Heart right ventricle (tissue), 16 donors: Measurements from ENCODE around the gene TNFAIP8. TPM values are rescaled to one million over a fixed set of nuclear protein-coding genes. Genes with fewer than 3 reads are reported as not detected.

Experiments used
- ATAC-seq, 8 donors: fragments of 200-7000 bp; cut with Tn5 transposase; one replicate each; pipeline ENCODE4 v1.9.1; 2020; ENCODE audit warnings: mild to moderate bottlenecking in 8 of 8, moderate library complexity in 8 of 8, moderate number of reproducible peaks in 1 of 8
- DNase-seq, 2 donors: peaks; one replicate each; pipeline ENCODE4 v3.0.0-alpha.2; 2020
- H3K27ac ChIP-seq, 10 donors: fragments of 200-600 bp; sonication (generic) in 2 of 10; one replicate each; pipeline versions ENCODE4 v1.5.0 to v1.8.0; 2020 to 2022; ENCODE audit warnings: mild to moderate bottlenecking in 3 of 10
- H3K27me3 ChIP-seq, 7 donors: fragments of 200-600 bp; one replicate each; pipeline ENCODE4 v1.8.0; 2021 to 2022; ENCODE audit warnings: mild to moderate bottlenecking in 2 of 7
- H3K36me3 ChIP-seq, 9 donors: fragments of 200-600 bp; sonication (generic) in 1 of 9; one replicate each; pipeline versions ENCODE4 v1.5.0 to v1.8.0; 2020 to 2022; ENCODE audit warnings: mild to moderate bottlenecking in 2 of 9
- H3K4me1 ChIP-seq, 9 donors: fragments of 200-600 bp; sonication (generic) in 1 of 9; one replicate each; pipeline versions ENCODE4 v1.5.0 to v1.8.0; 2020 to 2022; ENCODE audit warnings: mild to moderate bottlenecking in 4 of 9
- H3K4me3 ChIP-seq, 10 donors: fragments of 200-600 bp; sonication (generic) in 2 of 10; one replicate each; pipeline versions ENCODE4 v1.5.0 to v1.8.0; 2020 to 2022; ENCODE audit warnings: mild to moderate bottlenecking in 7 of 10, moderate library complexity in 2 of 10
- H3K9me3 ChIP-seq, 11 donors: fragments of 200-600 bp in 10 of 11; sonication (generic) in 2 of 11; one replicate each; pipeline versions ENCODE4 v1.5.0 to v1.8.0; 2013 to 2022; ENCODE audit warnings: mild to moderate bottlenecking in 2 of 11, control low read depth in 1 of 11, moderate library complexity in 1 of 11
- WGBS, 2 donors: extraction: QIAGEN DNeasy Blood & Tissue Kit; methylation state at CpG; one replicate each; pipeline ENCODE4 v1.1.7; 2013; ENCODE audit warnings: inconsistent platforms in 1 of 2; 5-methylcytosine and 5-hydroxymethylcytosine counted together
- intact Hi-C, 10 donors: fragments of 100-400 bp; cut with DNase I; formaldehyde crosslinking; loops; one replicate each; pipeline versions ENCODE4 v1.11.1 to v1.14.2; 2022
- polyA plus RNA-seq, 2 donors: library from polyadenylated mRNA; stranded (reverse); fragments of 200-250 nt; gene quantifications; one replicate each; pipeline ENCODE4 v1.2.3, GENCODE V29; 2013
- total RNA-seq, 10 donors: library from RNA; stranded (reverse); fragmentation: NEBNext Ultra II Directional in 3 of 10; extraction: Animal tissue kit (Norgen Biotek cat#: 25700) in 3 of 10; gene quantifications; one replicate each; pipeline versions ENCODE4 v1.2.1 to v1.2.4, GENCODE V29; 2021 to 2023
- TF ChIP-seq, protein P1 (sequence below), 9 donors: fragments of 200-600 bp; sonication (generic) in 2 of 9; IDR thresholded peaks; one replicate each; pipeline versions ENCODE4 v1.5.0 to v1.8.0; 2021 to 2022; ENCODE audit warnings: antibody characterized with exemption in 9 of 9, mild to moderate bottlenecking in 5 of 9, moderate library complexity in 1 of 9
- donor health status: Arrhythmogenic right ventricular cardiomyopathy.
- donor health status: ischemic (EF 13 %, LVEDD 7.1; RV severe dilation, severe dysfunction).
- donor health status: healthy with polysubstance abuse.
- donor health status: DM: no; HTN: yes; CAD: no.
- donor health status: DM: no; HTN: no; CAD: no.
- donor health status: ischemic (EF 25% LVEDD 6.9; RV normal size, moderate dysfunction).
- donor health status: ischemic (EF 25% LVEDD 5.7; RV mildly dilated, moderate dysfunction).
- donor health status: healthy.
- donor health status: DM: yes; HTN: yes; CAD: no.
- donor health status: Ischemic cardiomyopathy.
- donor health status: ischemic (EF 35%, LVEDD 5.7; RV mildly dilated, moderate dysfunction).
- donor health status: nonischemic (EF 11% LVEDD 7.7; RV severe dilation, severe dysfunction).
- donor health status: DM: yes; HTN: yes; CAD: no.
- donor health status: PGD.
- donor health status: ischemic (EF 29% LVEDD 5.4; RV normal size, mild dysfunction).
- donor health status: nonischemic (EF 23%, LVEDD 6.1; RV moderate dilation, normal function).

The TNFAIP8 gene
- total and polyA plus RNA-seq, 12 donors, result 3.3 to 30.8 (median 8.7) TPM

- Histone ChIP-seq H3K9me3 (no peaks in the 10 kb centered on the region), H3K27me3 (no peaks in the 10 kb centered on the region), H3K4me3 (peak overlapping the region in 5 of 10 donors; percentile 9 to 48 (median 42)), H3K27ac (peak overlapping the region in 3 of 10 donors; percentile 0 to 84 (median 12)), H3K4me1 (peaks cover 0 to 99% (median 14%) of the 10 kb centered on the region in 9 donors), H3K36me3 (no peaks in the 10 kb centered on the region)
- intact Hi-C loops, result loop anchor here in 4 of 10 donors (10.0 kb wide), 3 partner anchors 58 to 348 kb away; partner anchors contain the start of gene DTWD2 (in 1 of the 4)
- TF ChIP-seq, protein P1, sequence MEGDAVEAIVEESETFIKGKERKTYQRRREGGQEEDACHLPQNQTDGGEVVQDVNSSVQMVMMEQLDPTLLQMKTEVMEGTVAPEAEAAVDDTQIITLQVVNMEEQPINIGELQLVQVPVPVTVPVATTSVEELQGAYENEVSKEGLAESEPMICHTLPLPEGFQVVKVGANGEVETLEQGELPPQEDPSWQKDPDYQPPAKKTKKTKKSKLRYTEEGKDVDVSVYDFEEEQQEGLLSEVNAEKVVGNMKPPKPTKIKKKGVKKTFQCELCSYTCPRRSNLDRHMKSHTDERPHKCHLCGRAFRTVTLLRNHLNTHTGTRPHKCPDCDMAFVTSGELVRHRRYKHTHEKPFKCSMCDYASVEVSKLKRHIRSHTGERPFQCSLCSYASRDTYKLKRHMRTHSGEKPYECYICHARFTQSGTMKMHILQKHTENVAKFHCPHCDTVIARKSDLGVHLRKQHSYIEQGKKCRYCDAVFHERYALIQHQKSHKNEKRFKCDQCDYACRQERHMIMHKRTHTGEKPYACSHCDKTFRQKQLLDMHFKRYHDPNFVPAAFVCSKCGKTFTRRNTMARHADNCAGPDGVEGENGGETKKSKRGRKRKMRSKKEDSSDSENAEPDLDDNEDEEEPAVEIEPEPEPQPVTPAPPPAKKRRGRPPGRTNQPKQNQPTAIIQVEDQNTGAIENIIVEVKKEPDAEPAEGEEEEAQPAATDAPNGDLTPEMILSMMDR (IDR thresholded peaks at IDR 0.05), result no peak
- 41 to 58% methylated on average over 4 of the region's 4 CpGs for WGBS, 2 donors
- no peak for ATAC-seq
- no peak for DNase-seq
Observed at GRCh38 chr5:119332978-119333401, 22.8 kb upstream of the TNFAIP8 start.

DNA sequence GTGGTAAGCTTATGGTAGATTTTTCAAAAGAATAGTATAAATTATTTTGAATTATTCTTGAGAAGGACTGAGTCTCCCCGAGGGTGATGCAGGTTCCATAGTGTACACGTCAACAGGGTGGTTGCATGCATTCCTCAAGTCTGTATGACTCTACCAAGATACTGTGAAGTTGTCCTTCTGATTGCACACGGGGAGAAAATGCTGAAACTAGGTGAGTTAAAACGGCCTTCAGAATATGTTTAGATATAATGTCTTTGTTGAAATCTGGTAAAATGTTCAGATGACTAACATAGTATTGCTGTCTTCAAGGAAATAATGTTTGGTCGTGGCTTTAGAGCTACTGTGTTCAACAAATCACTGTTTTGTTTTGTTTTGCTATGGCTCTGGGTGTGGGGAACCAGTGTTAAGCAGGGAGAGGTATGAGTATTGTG lies 22.4 kb upstream of the TNFAIP8 start:
- 48 to 61% methylated on average over 5 of the region's 5 CpGs for WGBS, 2 donors
- no peak for ATAC-seq
- H3K4me3 ChIP-seq, result peak overlapping the region in 6 of 10 donors; percentile 9 to 48 (median 42)

GRCh38 chr5:119335261-119335677 lies 20.6 kb upstream of the TNFAIP8 start:
- Histone ChIP-seq H3K4me3 (peak overlapping the region in 5 of 10 donors; percentile 41 to 51 (median 43)), H3K27me3 (no peaks in the 10 kb centered on the region), H3K27ac (peak overlapping the region in 3 of 10 donors; percentile 61 to 84 (median 64)), H3K4me1 (peaks cover 0 to 98% (median 11%) of the 10 kb centered on the region in 9 donors), H3K36me3 (no peaks in the 10 kb centered on the region), H3K9me3 (no peaks in the 10 kb centered on the region)
- WGBS, 2 donors, result 72 to 76% methylated on average over 4 of the region's 4 CpGs
- peak in 3 of 8 donors; percentile 5 to 17 (median 13) for ATAC-seq
- TF ChIP-seq, protein P1 (IDR thresholded peaks at IDR 0.05), result peak in 1 of 9 donors; percentile 16
- no peak for DNase-seq
- intact Hi-C loops, result loop anchor here in 7 of 10 donors (2.0 to 10.0 kb wide), 8 partner anchors 52 to 350 kb away; partner anchors contain the start of gene DTWD2 (in 4 of the 7)

More for the DNA sequence above, 22.4 kb upstream of the TNFAIP8 start:
- no peak for DNase-seq
- Histone ChIP-seq H3K4me1 (peaks cover 0 to 98% (median 14%) of the 10 kb centered on the region in 9 donors), H3K27ac (peak overlapping the region in 4 of 10 donors; percentile 0 to 84 (median 12)), H3K36me3 (no peaks in the 10 kb centered on the region), H3K9me3 (no peaks in the 10 kb centered on the region), H3K27me3 (no peaks in the 10 kb centered on the region)
- intact Hi-C loops, result loop anchor here in 4 of 10 donors (10.0 kb wide), 3 partner anchors 59 to 349 kb away; partner anchors contain the start of gene DTWD2 (in 1 of the 4)
- TF ChIP-seq, protein P1 (IDR thresholded peaks at IDR 0.05), result no peak

- no peaks in the 10 kb centered on the region for H3K27me3 ChIP-seq
- H3K4me3 ChIP-seq, result no peak overlapping the region
- H3K27ac ChIP-seq, result peak overlapping the region in 6 of 10 donors; percentile 18 to 84 (median 47)
- ATAC-seq (no peak), DNase-seq (no peak)
- TF ChIP-seq, protein P1 (IDR thresholded peaks at IDR 0.05), result no peak
- peaks cover 0 to 98% (median 13%) of the 10 kb centered on the region in 9 donors for H3K4me1 ChIP-seq
- intact Hi-C loops, result loop anchor here in 7 of 10 donors (5.0 to 10.0 kb wide), 7 partner anchors 51 to 351 kb away; partner anchors contain the start of gene DTWD2 (in 4 of the 7)
- WGBS, 2 donors, result 85 to 86% methylated on average over 1 of the region's 1 CpG
- H3K36me3 ChIP-seq, result no peaks in the 10 kb centered on the region
- H3K9me3 ChIP-seq, result no peaks in the 10 kb centered on the region
Observed at GRCh38 chr5:119336262-119336661, 19.6 kb upstream of the TNFAIP8 start.
